Measurements from ENCODE around the gene PTHLH. TPM values are rescaled to one million over a fixed set of nuclear protein-coding genes. Genes with fewer than 3 reads are reported as not detected.

The PTHLH gene
- total RNA-seq, 1 experiment from 2014 or later, result 1.6 TPM

- H3K4me3 ChIP-seq, result no peak overlapping the region
- H3K9me3 ChIP-seq (ENCODE audit: insufficient read depth, low read depth), result no peaks in the 10 kb centered on the region; the same call in 1 of the 2 replicates
- H3F3A ChIP-seq (ENCODE audit: insufficient read depth, low read depth), result peaks cover 12% of the 10 kb centered on the region; the same call in 1 of the 2 replicates
- no peak overlapping the region for H2AFZ ChIP-seq
- 0 out of 2 replicates have a peak, but pooled peaks cover 5% of the 10 kb centered on the region for H3K9me2 ChIP-seq (ENCODE audit: insufficient read depth)
- no peaks in the 10 kb centered on the region for H3K79me2 ChIP-seq (ENCODE audit: low read depth)
- ChIA-PET POLR2A (ENCODE audit: unreplicated experiment) (no interaction called here), CTCF (no interaction called here)
- BruUV-seq (replicated peaks), result no TSS peak
- no peak overlapping the region for H3K4me2 ChIP-seq
- H4K20me1 ChIP-seq (ENCODE audit: insufficient read depth), result no peaks in the 10 kb centered on the region
- TF ChIP-seq EZH2 (IDR thresholded peaks at IDR 0.05; ENCODE audit: low read depth) (no peak), CTCF (conservative IDR thresholded peaks at IDR 0.05) (no peak)
- intact Hi-C loops (cut with micrococcal nuclease; ENCODE audit: unreplicated experiment), result loop anchor here (10.0 kb wide), 1 partner anchor 911 kb away; no protein-coding TSS in a partner anchor
- no peaks in the 10 kb centered on the region for H3K36me3 ChIP-seq (ENCODE audit: low read depth)
- H3K27ac ChIP-seq, result no peak overlapping the region
- H3K4me1 ChIP-seq (replicated peaks; ENCODE audit: insufficient read depth), result peaks cover 42% of the 10 kb centered on the region
- DNase-seq, result no peak
- no peaks in the 10 kb centered on the region for H3K27me3 ChIP-seq (ENCODE audit: insufficient read depth, low read depth)
Measured at GRCh38 chr12:27964123-27964522, 8.4 kb downstream of the PTHLH start.

DNA sequence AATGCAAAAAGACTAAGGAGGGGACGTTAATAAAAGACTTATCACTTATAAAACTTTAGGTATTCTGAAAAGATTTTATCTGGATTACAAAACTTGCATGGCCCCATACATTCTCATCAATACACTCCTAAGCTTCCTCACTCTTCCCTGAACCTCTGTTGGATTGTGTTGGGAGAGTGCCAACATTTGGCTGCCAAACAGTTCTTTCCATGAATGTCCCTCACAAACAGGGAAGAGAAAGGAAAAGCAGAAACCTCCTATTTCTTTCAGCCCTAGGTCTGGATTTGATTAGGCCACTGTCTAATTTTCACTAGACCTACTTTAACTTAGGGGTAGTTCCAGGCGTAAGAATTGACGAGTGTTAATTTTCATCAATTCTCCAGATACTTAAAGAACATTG lies 11.7 kb downstream of the PTHLH start:
- DNase-seq, result no peak
- ChIA-PET CTCF (no interaction called here), POLR2A (ENCODE audit: unreplicated experiment) (no interaction called here)
- H3K27me3 ChIP-seq (ENCODE audit: insufficient read depth, low read depth), result no peaks in the 10 kb centered on the region
- 0 out of 2 replicates have a peak, but pooled peaks cover 5% of the 10 kb centered on the region for H3K9me2 ChIP-seq (ENCODE audit: insufficient read depth)
- H3K9me3 ChIP-seq (ENCODE audit: insufficient read depth, low read depth), result no peaks in the 10 kb centered on the region; the same call in 1 of the 2 replicates
- TF ChIP-seq CTCF (conservative IDR thresholded peaks at IDR 0.05), result no peak
- no peak for TF ChIP-seq EZH2 (IDR thresholded peaks at IDR 0.05; ENCODE audit: low read depth)
- peaks cover 11% of the 10 kb centered on the region for H3K4me1 ChIP-seq (replicated peaks; ENCODE audit: insufficient read depth)
- H2AFZ ChIP-seq, result no peak overlapping the region
- H3K4me3 ChIP-seq, result no peak overlapping the region
- H3K4me2 ChIP-seq, result no peak overlapping the region
- no peaks in the 10 kb centered on the region for H4K20me1 ChIP-seq (ENCODE audit: insufficient read depth)
- H3K79me2 ChIP-seq (ENCODE audit: low read depth), result no peaks in the 10 kb centered on the region
- no TSS peak for BruUV-seq (replicated peaks)
- no peak overlapping the region for H3K27ac ChIP-seq
- H3K36me3 ChIP-seq (ENCODE audit: low read depth), result no peaks in the 10 kb centered on the region
- intact Hi-C loops (cut with micrococcal nuclease; ENCODE audit: unreplicated experiment), result loop anchor here (10.0 kb wide), 1 partner anchor 914 kb away; no protein-coding TSS in a partner anchor
- 0 out of 2 replicates have a peak, but pooled peaks cover under 1% of the 10 kb centered on the region for H3F3A ChIP-seq (ENCODE audit: insufficient read depth, low read depth)

DNA sequence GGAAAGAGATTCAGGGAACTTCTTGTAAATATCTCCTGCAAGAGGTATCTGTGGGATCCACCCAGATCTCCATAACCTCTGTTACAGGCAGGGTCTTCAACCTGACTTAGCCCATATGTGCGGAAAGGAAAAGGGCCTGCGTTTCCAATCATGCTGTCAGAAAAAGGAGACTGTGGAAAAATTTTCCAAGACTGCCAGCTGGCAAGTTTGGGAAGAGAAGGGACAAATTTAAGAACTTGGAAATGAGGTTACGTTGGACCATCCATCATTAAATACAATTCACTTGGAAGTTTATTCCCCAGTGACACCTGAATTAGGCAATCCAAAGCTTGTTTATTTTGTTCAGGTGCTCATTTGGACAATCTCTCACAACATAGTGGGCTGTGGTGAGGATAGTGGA lies 13.9 kb downstream of the PTHLH start:
- H3K4me3 ChIP-seq, result no peak overlapping the region
- H3K27me3 ChIP-seq (ENCODE audit: insufficient read depth, low read depth), result no peaks in the 10 kb centered on the region
- no peak overlapping the region for H3K4me2 ChIP-seq
- no peak overlapping the region for H2AFZ ChIP-seq
- no peaks in the 10 kb centered on the region for H3K4me1 ChIP-seq (replicated peaks; ENCODE audit: insufficient read depth)
- H3F3A ChIP-seq (ENCODE audit: insufficient read depth, low read depth), result no peaks in the 10 kb centered on the region
- TF ChIP-seq EZH2 (IDR thresholded peaks at IDR 0.05; ENCODE audit: low read depth) (no peak), CTCF (conservative IDR thresholded peaks at IDR 0.05) (no peak)
- H3K36me3 ChIP-seq (ENCODE audit: low read depth), result no peaks in the 10 kb centered on the region
- no peak for DNase-seq
- no peaks in the 10 kb centered on the region for H3K79me2 ChIP-seq (ENCODE audit: low read depth)
- no peaks in the 10 kb centered on the region for H3K9me3 ChIP-seq (ENCODE audit: insufficient read depth, low read depth)
- H3K9me2 ChIP-seq (ENCODE audit: insufficient read depth), result 0 out of 2 replicates have a peak, but pooled peaks cover 5% of the 10 kb centered on the region
- H3K27ac ChIP-seq, result no peak overlapping the region
- POLR2A ChIA-PET (ENCODE audit: unreplicated experiment), result no interaction called here
- CTCF ChIA-PET, result no interaction called here
- no TSS peak for BruUV-seq (replicated peaks)
- intact Hi-C loops (cut with micrococcal nuclease; ENCODE audit: unreplicated experiment), result no loop called here
- H4K20me1 ChIP-seq (ENCODE audit: insufficient read depth), result no peaks in the 10 kb centered on the region
